ENCODE data around the gene HSBP1L1. TPM values are rescaled to one million over a fixed set of nuclear protein-coding genes. Genes with fewer than 3 reads are reported as not detected.

The HSBP1L1 gene
- total and polyA plus RNA-seq, 2 of the 8 experiments (the other 6 are each of a cell fraction or from before 2014, with no cell fraction given), result 1.0 to 1.3 TPM

DNA sequence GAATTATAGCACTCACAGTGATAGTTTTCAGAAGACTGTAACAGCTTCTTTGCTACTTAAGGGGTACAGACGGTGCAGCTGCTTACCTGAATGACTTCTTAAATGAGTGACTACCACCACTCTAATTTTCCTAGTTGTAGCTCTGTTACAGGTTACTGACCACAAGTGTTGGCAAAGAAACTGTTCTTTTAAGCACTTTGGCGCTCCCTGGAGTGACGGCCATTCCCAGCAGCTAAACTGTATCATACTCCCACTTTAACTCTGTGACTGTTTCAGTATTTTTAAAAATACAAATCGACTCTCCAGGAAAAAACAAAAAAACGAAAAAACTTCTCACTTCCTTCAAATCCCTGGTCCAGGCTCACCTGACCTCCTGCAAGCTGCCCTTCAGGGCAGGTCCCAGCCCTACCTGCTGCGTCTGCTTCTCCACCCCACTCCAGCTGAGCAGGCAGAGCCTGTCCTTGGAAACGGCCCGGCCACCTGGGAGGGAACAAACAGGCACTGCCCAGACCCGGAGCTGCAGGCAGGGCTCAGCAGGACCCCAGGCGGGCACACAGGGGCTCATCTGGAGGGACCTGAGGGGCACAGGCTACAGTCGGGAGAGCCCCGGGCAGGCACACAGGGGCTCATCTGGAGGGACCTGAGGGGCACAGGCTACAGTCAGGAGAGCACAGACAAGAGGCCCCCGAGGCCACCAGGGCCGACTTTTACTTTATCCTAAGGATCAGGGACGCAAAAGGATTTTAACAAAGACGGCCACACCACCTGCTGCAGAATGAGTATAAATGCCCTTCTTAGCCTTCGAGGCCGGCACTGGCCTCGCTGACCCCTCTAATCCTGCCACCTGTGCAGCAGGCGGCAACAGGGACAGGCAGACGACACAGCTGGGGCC is 37.5 kb upstream of the HSBP1L1 start:
- no peak overlapping the region for H3K4ac ChIP-seq (replicated peaks; ENCODE audit: insufficient read length, low read depth, low read length)
- peaks cover 0 to 5% of the 10 kb centered on the region in 2 experiments for H4K20me1 ChIP-seq (replicated peaks in 1 of 2; ENCODE audit: control insufficient read depth in 1 of 2, insufficient read depth in 2 of 2, low read length in 2 of 2)
- no peak overlapping the region for H3K4me3 ChIP-seq (ENCODE audit: extremely low read depth in 1 of 4, insufficient read depth in 2 of 4, low read depth in 3 of 4, low read length in 4 of 4)
- no peaks in the 10 kb centered on the region; a peak in 2 of 7 replicates for H3K4me1 ChIP-seq (replicated peaks in 1 of 4; ENCODE audit: control insufficient read depth in 3 of 4, insufficient read depth in 4 of 4, low read length in 3 of 4)
- H3K79me1 ChIP-seq (ENCODE audit: low read depth, low read length), result no peaks in the 10 kb centered on the region; the same call in 1 of the 2 replicates
- 78% methylated on average over 20 of the region's 21 CpGs; no CpG with 5 or more reads in 1 of the 2 experiments for WGBS, 2 experiments (ENCODE audit: extremely low coverage in 1 of 2, insufficient coverage in 1 of 2, insufficient read length in 1 of 2, insufficient replicate concordance in 2 of 2, low coverage in 1 of 2, low lambda C conversion rate in 2 of 2, missing lambda C conversion rate in 1 of 2)
- H3K9ac ChIP-seq (replicated peaks in 1 of 4; ENCODE audit: extremely low read depth in 1 of 4, low read depth in 3 of 4, low read length in 3 of 4), result no peak overlapping the region
- peaks cover 0 to 3% of the 10 kb centered on the region in 2 experiments; a peak in 2 of 4 replicates for H3K79me2 ChIP-seq (ENCODE audit: control insufficient read depth in 1 of 2, insufficient read depth in 2 of 2, low read length in 2 of 2)
- no peak overlapping the region for H4K5ac ChIP-seq (ENCODE audit: insufficient read length, low read depth, low read length)
- ChIA-PET CTCF (ENCODE audit: partially characterized antibody) (interaction anchor here (0.6 to 1.3 kb wide), 4 partner anchors 52 to 327 kb away, joined by 3 to 4 read pairs (median 4); no protein-coding TSS in a partner anchor), POLR2A (ENCODE audit: partially characterized antibody) (interaction anchor here (0.6 kb wide), 1 partner anchor 62 kb away, joined by 3 read pairs; no protein-coding TSS in a partner anchor)
- H2BK120ac ChIP-seq (replicated peaks; ENCODE audit: low read depth, low read length), result no peak overlapping the region
- H3K18ac ChIP-seq (ENCODE audit: extremely low read depth, low read length), result no peak overlapping the region
- H2BK15ac ChIP-seq (ENCODE audit: low read length), result no peak overlapping the region
- H3K14ac ChIP-seq (ENCODE audit: insufficient read length), result no peak overlapping the region
- H2BK12ac ChIP-seq (ENCODE audit: low read depth, low read length), result no peak overlapping the region
- peaks cover 3 to 14% of the 10 kb centered on the region in 2 experiments; a peak in 2 of 4 replicates for H3K9me3 ChIP-seq (ENCODE audit: insufficient read depth in 2 of 2, low read depth in 1 of 2, low read length in 1 of 2)
- TF ChIP-seq RAD21 (IDR thresholded peaks at IDR 0.05 in 1 of 2, conservative IDR thresholded peaks at IDR 0.05 in 1 of 2; ENCODE audit: low read depth in 2 of 2, low read length in 2 of 2), result peak in 1 of 2 experiments; percentile 10; a peak in 1 of 4 replicates
- no peak for TF ChIP-seq NANOG (IDR thresholded peaks at IDR 0.05; ENCODE audit: insufficient read depth, low read depth, low read length, poor library complexity, severe bottlenecking)
- no peak for TF ChIP-seq EP300 (IDR thresholded peaks at IDR 0.05; ENCODE audit: borderline replicate concordance in 1 of 2, low read depth in 2 of 2, low read length in 2 of 2)
- no peak overlapping the region for H4K91ac ChIP-seq (replicated peaks; ENCODE audit: insufficient read length, low read length)
- no peak overlapping the region for H2BK20ac ChIP-seq (ENCODE audit: low read length)
- H2AFZ ChIP-seq (ENCODE audit: low read length), result no peak overlapping the region
- FAIRE-seq (no peak), DNase-seq (ENCODE audit: low read depth in 1 of 2, low spot score in 2 of 2) (peak in 1 of 2 experiments; percentile 46)
- H2BK5ac ChIP-seq (ENCODE audit: low read depth, low read length), result no peak overlapping the region
- no peaks in the 10 kb centered on the region for H3K27me3 ChIP-seq (replicated peaks in 1 of 4; ENCODE audit: control insufficient read depth in 3 of 4, extremely low read depth in 1 of 4, insufficient read depth in 3 of 4, low read length in 3 of 4)
- no peak overlapping the region for H3K27ac ChIP-seq (ENCODE audit: low read depth, low read length)
- H3K23ac ChIP-seq (ENCODE audit: insufficient read length), result no peak overlapping the region
- H3K23me2 ChIP-seq (ENCODE audit: low read depth, low read length), result 0 out of 2 replicates have a peak, but pooled peaks cover 2% of the 10 kb centered on the region
- no peak overlapping the region for H3K4me2 ChIP-seq (ENCODE audit: insufficient read depth in 1 of 2, low read depth in 2 of 2, low read length in 2 of 2)
- H3K56ac ChIP-seq (replicated peaks; ENCODE audit: insufficient read length, low read depth, low read length), result no peak overlapping the region
- H2AK5ac ChIP-seq (ENCODE audit: low read depth, low read length), result no peak overlapping the region
- no peaks in the 10 kb centered on the region; a peak in 1 of 8 replicates for H3K36me3 ChIP-seq (ENCODE audit: control insufficient read depth in 2 of 4, insufficient read depth in 4 of 4, low read length in 3 of 4)
- no peak overlapping the region for H4K8ac ChIP-seq (ENCODE audit: extremely low read depth, insufficient read depth, low read length)
